ENCODE results near the gene DICER1. TPM values are rescaled to one million over a fixed set of nuclear protein-coding genes. Genes with fewer than 3 reads are reported as not detected.

The DICER1 gene
- total RNA-seq, 1 donor from 2014 or later = 69.6 TPM

- ChIA-PET POLR2A (no interaction called here), CTCF (no interaction called here)
- ATAC-seq (ENCODE audit: low read depth) (no peak), DNase-seq (no peak)
- no peaks in the 10 kb centered on the region for H3K36me3 Mint-ChIP-seq (ENCODE audit: low read depth)
- no peaks in the 10 kb centered on the region for H3K4me1 Mint-ChIP-seq
- no peak overlapping the region for H3K27ac Mint-ChIP-seq
- H3K27me3 Mint-ChIP-seq = peaks cover 23% of the 10 kb centered on the region
- H3K4me3 Mint-ChIP-seq = no peak overlapping the region
- H3K9me3 Mint-ChIP-seq = no peaks in the 10 kb centered on the region
- intact Hi-C loops (cut with micrococcal nuclease) = no loop called here
- no peak for TF ChIP-seq CTCF (IDR thresholded peaks at IDR 0.05)
Measured at GRCh38 chr14:95045836-95046430, 111.4 kb downstream of the DICER1 start.

GRCh38 chr14:95045106-95045701 lies 112.1 kb downstream of the DICER1 start:
- DNase-seq = no peak
- no peak for ATAC-seq (ENCODE audit: low read depth)
- Mint-ChIP-seq H3K9me3 (no peaks in the 10 kb centered on the region), H3K27me3 (peaks cover 23% of the 10 kb centered on the region), H3K36me3 (ENCODE audit: low read depth) (no peaks in the 10 kb centered on the region), H3K4me3 (no peak overlapping the region), H3K27ac (no peak overlapping the region), H3K4me1 (no peaks in the 10 kb centered on the region)
- CTCF ChIA-PET = no interaction called here
- POLR2A ChIA-PET = no interaction called here
- intact Hi-C loops (cut with micrococcal nuclease) = no loop called here
- TF ChIP-seq CTCF (IDR thresholded peaks at IDR 0.05) = no peak

- H3K27ac Mint-ChIP-seq = no peak overlapping the region
- TF ChIP-seq CTCF (IDR thresholded peaks at IDR 0.05) = no peak
- ChIA-PET CTCF (no interaction called here), POLR2A (no interaction called here)
- DNase-seq = no peak
- no peaks in the 10 kb centered on the region for H3K36me3 Mint-ChIP-seq (ENCODE audit: low read depth)
- H3K4me1 Mint-ChIP-seq = no peaks in the 10 kb centered on the region
- no peaks in the 10 kb centered on the region for H3K9me3 Mint-ChIP-seq
- no peak overlapping the region for H3K4me3 Mint-ChIP-seq
- peaks cover 23% of the 10 kb centered on the region for H3K27me3 Mint-ChIP-seq
- intact Hi-C loops (cut with micrococcal nuclease) = no loop called here
- no peak for ATAC-seq (ENCODE audit: low read depth)
Measured at GRCh38 chr14:95044463-95045105, 112.7 kb downstream of the DICER1 start.

- DNase-seq (no peak), ATAC-seq (ENCODE audit: low read depth) (no peak)
- TF ChIP-seq CTCF (IDR thresholded peaks at IDR 0.05) = no peak
- Mint-ChIP-seq H3K36me3 (ENCODE audit: low read depth) (no peaks in the 10 kb centered on the region), H3K27ac (no peak overlapping the region), H3K9me3 (no peaks in the 10 kb centered on the region), H3K4me1 (no peaks in the 10 kb centered on the region), H3K27me3 (peaks cover 19% of the 10 kb centered on the region), H3K4me3 (no peak overlapping the region)
- ChIA-PET CTCF (no interaction called here), POLR2A (no interaction called here)
- intact Hi-C loops (cut with micrococcal nuclease) = no loop called here
Measured at GRCh38 chr14:95043732-95044462, 113.4 kb downstream of the DICER1 start.

GRCh38 chr14:95043314-95043713 lies 114.0 kb downstream of the DICER1 start:
- POLR2A ChIA-PET = no interaction called here
- no peak for DNase-seq
- H3K36me3 Mint-ChIP-seq (ENCODE audit: low read depth) = no peaks in the 10 kb centered on the region
- H3K27me3 Mint-ChIP-seq = peaks cover 21% of the 10 kb centered on the region
- no peak overlapping the region for H3K27ac Mint-ChIP-seq
- H3K9me3 Mint-ChIP-seq = no peaks in the 10 kb centered on the region
- H3K4me3 Mint-ChIP-seq = no peak overlapping the region
- CTCF ChIA-PET = no interaction called here
- TF ChIP-seq CTCF (IDR thresholded peaks at IDR 0.05) = no peak
- intact Hi-C loops (cut with micrococcal nuclease) = no loop called here
- H3K4me1 Mint-ChIP-seq = no peaks in the 10 kb centered on the region
- ATAC-seq (ENCODE audit: low read depth) = no peak

Measured in activated B cell treated with CpG ODN at 0.5 μM for 24 hours (primary cell).